HG02973 (cell line): Measurements from ENCODE around the gene UBXN6.
A peak's percentile ranks its signal among the peaks of the same experiment; 100 is the strongest.

Experiments used
- ATAC-seq: cut with Tn5 transposase; IDR thresholded peaks from one replicate; pipeline ENCODE4 v1.9.1; 2021; ENCODE audit warnings: moderate library complexity; ENCODE audit not compliant: unreplicated experiment

UBXN6 gene

DNA sequence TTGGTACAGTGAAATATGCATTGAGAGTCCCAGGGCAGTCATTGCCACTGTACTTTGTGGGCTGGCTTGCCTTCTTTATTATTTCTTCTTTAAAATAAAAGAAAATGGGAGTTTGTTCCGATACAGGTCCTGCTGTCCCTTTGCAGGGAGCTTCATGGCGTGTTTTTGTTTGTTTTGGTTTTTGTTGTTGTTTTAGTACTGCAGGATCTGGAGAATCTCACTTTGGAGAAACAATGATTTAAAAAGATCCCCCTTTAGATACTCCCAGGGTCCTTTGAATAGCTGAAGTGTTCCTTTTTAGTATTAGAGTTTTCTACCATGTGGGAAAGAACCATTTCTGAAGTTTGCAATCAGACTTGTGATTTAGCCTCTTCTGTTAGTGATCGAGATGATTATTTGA lies 44.0 kb downstream of the UBXN6 start:
- no peak for ATAC-seq

- ATAC-seq = no peak
Observed at GRCh38 chr19:4409123-4409933, 48.3 kb downstream of the UBXN6 start.

- ATAC-seq = no peak
Observed at GRCh38 chr19:4406626-4407025, 51.0 kb downstream of the UBXN6 start.

DNA sequence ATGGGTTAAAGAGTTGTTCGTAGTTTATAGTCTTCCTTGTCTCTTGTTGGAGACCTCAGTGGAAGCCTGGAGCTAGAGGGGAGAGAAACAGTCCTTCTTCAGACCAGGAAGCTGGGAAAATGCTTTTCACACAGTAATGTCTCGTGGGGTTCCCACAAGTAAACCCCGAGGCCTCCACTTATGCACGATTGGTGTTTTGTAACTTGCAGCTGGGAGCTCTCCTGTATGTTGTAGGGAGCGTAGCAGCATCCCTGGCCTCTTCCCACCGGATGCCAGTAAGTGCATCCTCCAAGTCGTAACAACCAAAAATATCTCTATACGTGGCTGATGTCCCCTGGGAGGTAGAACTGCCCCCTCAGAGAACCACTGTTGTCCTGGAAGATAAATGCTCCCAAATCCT lies 51.6 kb downstream of the UBXN6 start:
- no peak for ATAC-seq

- no peak for ATAC-seq
Observed at GRCh38 chr19:4403005-4403761, 54.4 kb downstream of the UBXN6 start.

DNA sequence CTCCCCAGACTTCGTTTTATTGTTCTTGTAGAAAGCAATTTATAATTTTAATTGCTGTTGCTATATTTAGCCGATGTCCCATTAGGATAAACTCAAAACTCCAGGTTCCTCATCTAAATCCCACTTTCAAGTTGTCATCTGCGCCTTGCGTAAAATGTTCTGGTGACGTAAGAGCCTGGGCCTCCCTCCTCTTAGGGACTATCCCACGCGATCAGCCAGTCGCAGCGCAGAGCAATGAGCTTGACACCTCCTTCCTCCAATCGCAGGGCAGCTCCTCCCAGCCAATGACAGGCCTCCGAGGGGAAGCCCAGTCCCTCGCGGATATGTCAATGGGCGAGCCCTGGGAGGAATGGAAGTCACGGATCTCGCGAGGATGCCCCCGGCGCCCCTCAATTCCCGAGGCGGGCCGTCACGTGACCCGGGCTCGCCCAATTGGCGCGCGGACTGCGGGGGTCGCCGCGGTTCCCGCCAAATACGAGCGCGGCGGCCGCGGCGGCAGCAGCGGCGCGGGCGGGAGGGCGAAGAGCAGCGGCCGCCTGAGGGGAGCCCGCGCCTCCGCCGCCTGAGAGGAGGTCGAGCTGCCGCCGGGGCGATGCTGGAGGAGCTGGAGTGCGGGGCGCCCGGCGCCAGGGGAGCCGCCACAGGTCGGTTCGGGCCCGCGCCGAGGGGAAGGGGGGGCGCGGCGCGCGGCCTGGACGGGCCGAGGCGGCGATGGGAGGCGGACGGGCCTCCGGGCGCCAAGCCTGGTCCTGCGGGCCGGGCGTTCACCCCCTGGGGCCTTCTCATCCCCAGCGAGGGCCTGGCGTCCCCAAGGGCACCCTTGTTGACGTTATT lies 55.2 kb downstream of the UBXN6 start, which contains the start of gene CHAF1A:
Gene CHAF1A (plus strand): TSS at position 470 of the 834 bp plus-strand sequence. CDS start 123 bp downstream, at position 593.
- peak; percentile 72 for ATAC-seq

GRCh38 chr19:4401769-4402170 lies 55.8 kb downstream of the UBXN6 start:
- no peak for ATAC-seq

- ATAC-seq = peak; percentile 54
Observed at GRCh38 chr19:4400135-4400936, 57.3 kb downstream of the UBXN6 start, which contains the start of gene SH3GL1. SH3GL1 (minus strand) TSS chr19:4400547; CDS start chr19:4400368, 179 bp downstream.

- no peak for ATAC-seq
Observed at GRCh38 chr19:4399812-4400134, 57.8 kb downstream of the UBXN6 start.

DNA sequence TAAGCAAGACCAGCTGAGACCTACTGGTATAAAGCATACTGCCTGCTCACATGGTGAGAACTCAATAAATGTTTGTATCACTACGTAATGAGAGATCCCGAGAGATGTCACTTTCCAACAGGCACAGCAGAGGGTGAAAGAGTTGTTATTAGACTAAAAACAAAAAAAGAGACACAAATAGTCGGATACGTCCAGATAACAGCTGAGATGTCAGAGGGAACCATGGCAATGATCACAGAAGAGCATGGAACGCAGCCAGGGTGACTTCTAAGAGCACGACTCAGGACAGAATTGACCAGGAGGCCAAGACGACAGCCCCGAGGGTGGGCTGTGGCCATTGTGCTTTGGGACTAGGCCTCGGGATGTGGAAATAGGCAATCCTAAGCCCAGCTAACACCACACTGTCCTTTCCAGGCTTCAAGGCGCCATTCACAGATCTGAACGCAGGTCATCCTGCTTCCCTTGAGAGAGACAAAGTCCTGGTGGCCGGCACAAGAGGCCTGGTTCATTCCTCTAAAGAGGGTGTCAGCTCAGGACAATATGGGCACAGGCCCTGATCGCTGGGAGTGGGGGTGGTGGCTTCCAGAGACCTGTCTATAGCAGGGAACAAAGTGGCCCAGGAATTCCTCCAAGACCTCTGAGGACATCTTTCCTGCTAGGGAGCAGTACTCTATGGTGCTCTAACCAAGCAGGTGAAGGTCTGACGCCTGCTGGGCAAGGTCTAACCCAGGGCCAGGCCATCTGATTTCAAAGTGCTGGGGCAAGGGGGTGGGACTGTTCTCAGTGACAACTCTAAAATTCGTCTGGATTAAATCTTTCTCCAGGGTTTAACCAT lies 60.4 kb downstream of the UBXN6 start:
- ATAC-seq = no peak
